Activated T-cell treated with anti-CD3 and anti-CD28 coated beads for 1 hour (primary cell): ENCODE measurements around the gene SIVA1.

Experiments used
- DNase-seq: peaks from one replicate; pipeline ENCODE4 v3.0.0-alpha.2; 2020; ENCODE audit warnings: low read depth

SIVA1 gene

GRCh38 chr14:104752735-104753527 lies at the start of gene SIVA1:
Gene SIVA1 (plus strand): TSS chr14:104753147. CDS start chr14:104753202, 55 bp downstream.
- DNase-seq, result peak; percentile 99

- no peak for DNase-seq
Observed at GRCh38 chr14:104703269-104703668, 49.7 kb upstream of the SIVA1 start.

GRCh38 chr14:104704252-104704651 lies 48.7 kb upstream of the SIVA1 start:
- DNase-seq, result no peak

- DNase-seq, result no peak
Observed at GRCh38 chr14:104705340-104706047, 47.5 kb upstream of the SIVA1 start.

- DNase-seq, result no peak
Observed at GRCh38 chr14:104706733-104707607, 46.0 kb upstream of the SIVA1 start.

- no peak for DNase-seq
Observed at GRCh38 chr14:104707608-104708595, 45.0 kb upstream of the SIVA1 start.

GRCh38 chr14:104708606-104709268 lies 44.2 kb upstream of the SIVA1 start:
- DNase-seq, result peak; percentile 68

GRCh38 chr14:104709387-104710039 lies 43.4 kb upstream of the SIVA1 start:
- DNase-seq, result no peak

GRCh38 chr14:104710071-104710735 lies 42.7 kb upstream of the SIVA1 start:
- DNase-seq, result no peak

- no peak for DNase-seq
Observed at GRCh38 chr14:104712881-104713734, 39.8 kb upstream of the SIVA1 start.

- DNase-seq, result no peak
Observed at GRCh38 chr14:104714066-104714465, 38.9 kb upstream of the SIVA1 start.

- no peak for DNase-seq
Observed at GRCh38 chr14:104714681-104715080, 38.3 kb upstream of the SIVA1 start.

- DNase-seq, result no peak
Observed at GRCh38 chr14:104715416-104715815, 37.5 kb upstream of the SIVA1 start.

GRCh38 chr14:104715871-104716270 lies 37.1 kb upstream of the SIVA1 start:
- no peak for DNase-seq

- DNase-seq, result no peak
Observed at GRCh38 chr14:104717137-104717536, 35.8 kb upstream of the SIVA1 start.

- no peak for DNase-seq
Observed at GRCh38 chr14:104717646-104718045, 35.3 kb upstream of the SIVA1 start.

- no peak for DNase-seq
Observed at GRCh38 chr14:104718147-104718546, 34.8 kb upstream of the SIVA1 start.

- DNase-seq, result no peak
Observed at GRCh38 chr14:104718871-104719270, 34.1 kb upstream of the SIVA1 start.

- DNase-seq, result no peak
Observed at GRCh38 chr14:104719343-104719742, 33.6 kb upstream of the SIVA1 start.
